HepG2 (cell line): Measurements from ENCODE around the gene MPPE1. TPM values are rescaled to one million over a fixed set of nuclear protein-coding genes. Genes with fewer than 3 reads are reported as not detected.

Experiments used
- ATAC-seq: fragments of 200-7000 bp; cut with Tn5 transposase; 3 replicates; pipeline ENCODE4 v1.9.1; 2020; ENCODE audit warnings: mild to moderate bottlenecking, moderate library complexity
- BruUV-seq: library from RNA; stranded (reverse); fragments of 400-500 nt; replicated peaks from 2 replicates; lab custom pipeline; 2021; lab: Mats Ljungman, UMichigan
- CTCF ChIA-PET: fragments of 300-600 bp; formaldehyde crosslinking; extraction: SDS; loops from one replicate; lab custom pipeline; 2021; ENCODE audit warnings: low total read pairs, inconsistent platforms, low intra/inter-chr PET ratio; lab: Yijun Ruan, JAX
- POLR2A ChIA-PET: fragments of 350-600 bp; sonication (Branson Sonifier 250); formaldehyde crosslinking; loops from one replicate; lab custom pipeline; 2020; ENCODE audit warnings: antibody characterized with exemption, inconsistent platforms; lab: Yijun Ruan, JAX
- DNase-seq: peaks from one replicate; pipeline ENCODE4 v3.0.0-alpha.2; 2015; ENCODE audit warnings: low spot score
- FAIRE-seq: peaks from 3 replicates; lab custom pipeline; 2011; peaks lifted over from hg19 to GRCh38; lab: Jason Lieb, UNC
- H2AFZ ChIP-seq: one replicate; pipeline ENCODE4 v1.6.1; 2011; ENCODE audit warnings: low read length, inconsistent platforms
- H3K27ac ChIP-seq: fragments of 300-600 bp; 3 replicates; pipeline ENCODE4 v1.8.0; 2011; ENCODE audit warnings: mixed run types, mild to moderate bottlenecking, mixed read lengths, low read length, inconsistent platforms; ENCODE audit not compliant: insufficient read depth; ENCODE audit errors: extremely low read length
- H3K27me3 ChIP-seq, 2 experiments: fragments of 200-600 bp in 1 of 2; 2 replicates in 1 of 2; 3 replicates in 1 of 2; pipeline versions ENCODE4 v1.6.0 to v1.8.0; 2011; ENCODE audit warnings: low read length in 2 of 2, mild to moderate bottlenecking in 2 of 2, moderate library complexity in 2 of 2, inconsistent platforms in 1 of 2; ENCODE audit not compliant: insufficient read depth in 2 of 2, control insufficient read depth in 1 of 2
- H3K36me3 ChIP-seq, 2 experiments: fragments of 200-600 bp in 1 of 2; replicated peaks in 1 of 2; 2 replicates in 1 of 2; 3 replicates in 1 of 2; pipeline versions ENCODE4 v1.5.1 to v1.8.0; 2011; ENCODE audit warnings: low read length in 2 of 2, inconsistent platforms in 1 of 2; ENCODE audit not compliant: insufficient read depth in 2 of 2, control insufficient read depth in 1 of 2
- H3K4me1 ChIP-seq: 2 replicates; pipeline ENCODE4 v1.5.1; 2012; ENCODE audit warnings: low read length, inconsistent platforms; ENCODE audit not compliant: insufficient read depth
- H3K4me2 ChIP-seq: 2 replicates; pipeline ENCODE4 v1.6.0; 2011; ENCODE audit warnings: low read depth, low read length, inconsistent platforms
- H3K4me3 ChIP-seq, 3 experiments: fragments of 200-600 bp in 1 of 3; sonication (generic), shearing (Covaris generic) in 1 of 3; replicated peaks in 1 of 3; 2 replicates each; pipeline ENCODE4 v1.5.1; 2011 to 2016; ENCODE audit warnings: low read length in 3 of 3, inconsistent platforms in 2 of 3, low read depth in 2 of 3, mild to moderate bottlenecking in 2 of 3, control low read depth in 1 of 3, mixed read lengths in 1 of 3; ENCODE audit not compliant: insufficient read depth in 1 of 3
- H3K79me2 ChIP-seq: one replicate; pipeline ENCODE4 v1.6.1; 2011; ENCODE audit warnings: low read length, inconsistent platforms; ENCODE audit not compliant: insufficient read depth
- H3K9ac ChIP-seq: 2 replicates; pipeline ENCODE4 v1.6.0; 2011; ENCODE audit warnings: mild to moderate bottlenecking, low read depth, low read length, inconsistent platforms; ENCODE audit not compliant: insufficient read depth
- H3K9me3 ChIP-seq: 2 replicates; pipeline ENCODE4 v1.5.1; 2012; ENCODE audit warnings: mild to moderate bottlenecking, low read length
- H4K20me1 ChIP-seq: 2 replicates; pipeline ENCODE4 v1.6.0; 2011; ENCODE audit warnings: inconsistent platforms, mild to moderate bottlenecking, low read length, moderate library complexity; ENCODE audit not compliant: insufficient read depth
- HIC2 ChIP-seq: sonication (generic); formaldehyde crosslinking; IDR thresholded peaks from 2 replicates; pipeline ENCODE4 v1.9.0; 2022; ENCODE audit warnings: low read depth, missing genetic modification reagents
- TFDP1 ChIP-seq: IDR thresholded peaks from 2 replicates; pipeline ENCODE4 v1.6.1; 2016; ENCODE audit warnings: missing compliant biosample characterization, missing genetic modification reagents, borderline replicate concordance
- TFE3 ChIP-seq: IDR thresholded peaks from 2 replicates; pipeline ENCODE4 v1.6.1; 2016
- ZBTB10 ChIP-seq: sonication (generic); formaldehyde crosslinking; IDR thresholded peaks from 2 replicates; pipeline ENCODE4 v1.4.0; 2020; ENCODE audit warnings: missing genetic modification reagents, borderline replicate concordance
- ZNF124 ChIP-seq: sonication (generic); formaldehyde crosslinking; IDR thresholded peaks from 2 replicates; pipeline ENCODE4 v1.4.0; 2020; ENCODE audit warnings: missing genetic modification reagents
- ZNF264 ChIP-seq: sonication (generic); formaldehyde crosslinking; IDR thresholded peaks from 2 replicates; pipeline ENCODE4 v1.4.0; 2020; ENCODE audit warnings: missing genetic modification reagents
- ZNF562 ChIP-seq: sonication (generic); formaldehyde crosslinking; IDR thresholded peaks from 2 replicates; pipeline ENCODE4 v1.8.0; 2022; ENCODE audit warnings: missing genetic modification reagents, borderline replicate concordance
- ZNF576 ChIP-seq: sonication (generic); formaldehyde crosslinking; IDR thresholded peaks from 2 replicates; pipeline ENCODE4 v1.4.0; 2020; ENCODE audit warnings: mild to moderate bottlenecking, missing genetic modification reagents
- ZNF615 ChIP-seq: sonication (generic); formaldehyde crosslinking; IDR thresholded peaks from 2 replicates; pipeline ENCODE4 v1.5.0; 2020; ENCODE audit warnings: mild to moderate bottlenecking, missing genetic modification reagents, borderline replicate concordance
- ZNF740 ChIP-seq: sonication (generic); formaldehyde crosslinking; IDR thresholded peaks from 2 replicates; pipeline ENCODE4 v1.4.0; 2020; ENCODE audit warnings: missing genetic modification reagents
- WGBS: methylation state at CpG from one replicate; pipeline ENCODE4 v1.1.6; 2017; ENCODE audit warnings: low lambda C conversion rate; 5-methylcytosine and 5-hydroxymethylcytosine counted together
- in situ Hi-C: cut with HindIII; loops from 2 replicates; pipeline ENCODE4 v1.10.0; 2017; ENCODE audit warnings: low pct_unique_long_range_greater_than_20kb; ENCODE audit not compliant: extremely low pct_ligation_motif_present
- intact Hi-C: fragments of 100-400 bp; cut with micrococcal nuclease; formaldehyde crosslinking; loops from one replicate; pipeline ENCODE4 v1.10.0; 2022; ENCODE audit not compliant: unreplicated experiment
- polyA plus RNA-seq, 8 experiments: library from polyadenylated mRNA; depleted of rRNA in 3 of 8; stranded (reverse) in 7 of 8; unstranded in 1 of 8; fragments of >200 nt; fragmentation: Illumina TruSeq in 4 of 8; extraction: Trizol in 4 of 8; gene quantifications; 2 replicates each; pipeline versions ENCODE4 v1.2.1 to v1.2.3, GENCODE V29; 2011 to 2016; ENCODE audit warnings: low read depth in 4 of 8, missing spikeins in 1 of 8, mixed read lengths in 1 of 8; ENCODE audit not compliant: insufficient read depth in 1 of 8
- total RNA-seq, 5 experiments: library from RNA; depleted of rRNA; stranded (reverse); fragments of >200 nt; fragmentation: Illumina TruSeq; extraction: Trizol; gene quantifications; 2 replicates each; pipeline ENCODE4 v1.2.3, GENCODE V29; 2016; ENCODE audit warnings: low read depth in 1 of 5

Gene MPPE1
- total and polyA plus RNA-seq, 2 of the 13 experiments (the other 11 are each of a cell fraction or from before 2014, with no cell fraction given): 9.6 to 11.9 TPM

- TF ChIP-seq TFE3 (peak; percentile 78; the same call in 1 of the 2 replicates), ZNF562 (CRISPR knock-in tag) (peak; percentile 68; the same call in 1 of the 2 replicates), TFDP1 (peak; percentile 33; the same call in 1 of the 2 replicates)
Measured at GRCh38 chr18:11956371-11957308, 48.5 kb upstream of the MPPE1 start (continued).

DNA sequence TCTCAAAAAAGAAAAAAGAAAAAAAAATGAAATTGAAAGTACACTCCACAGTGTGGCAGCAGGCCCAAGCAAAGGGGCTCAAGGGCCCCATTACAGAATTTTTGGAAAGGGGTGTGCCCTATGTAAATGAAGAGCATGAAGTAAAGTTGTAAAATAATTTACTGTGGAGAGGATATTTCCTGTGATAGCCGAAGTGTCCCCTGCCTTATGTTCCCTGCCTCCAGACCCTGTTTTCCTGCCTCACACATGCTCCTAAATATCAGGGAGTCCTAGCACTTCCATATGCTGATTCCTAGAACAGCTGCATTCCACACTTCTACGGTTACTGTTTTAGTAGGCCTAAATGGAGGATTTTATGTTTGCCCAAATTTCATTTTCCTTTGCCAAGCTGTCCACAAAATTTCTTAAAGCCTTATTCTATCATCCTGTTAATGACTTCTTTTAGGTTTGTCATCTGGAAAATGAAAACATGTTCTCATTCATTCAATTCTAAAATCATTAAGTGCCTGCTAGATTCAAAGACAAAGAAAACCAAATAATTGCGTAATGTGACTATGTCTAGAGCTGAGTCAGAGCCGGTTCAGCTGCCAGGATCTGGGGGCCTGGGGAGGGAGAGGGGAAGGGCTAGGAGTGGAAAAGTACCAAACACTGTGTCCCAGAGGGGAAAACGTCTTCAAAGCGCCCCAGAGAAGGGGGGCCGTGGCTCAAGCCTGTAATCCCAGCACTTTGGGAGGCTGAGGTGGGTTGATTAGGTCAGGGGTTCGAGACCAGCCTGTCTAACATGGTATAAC lies 47.3 kb upstream of the MPPE1 start:
- Histone ChIP-seq H3K36me3 (no peaks in the 10 kb centered on the region), H4K20me1 (no peaks in the 10 kb centered on the region), H3K4me3 (peak overlapping the region in 1 of 3 experiments; percentile 5; a peak in 1 of 6 replicates), H3K9ac (no peak overlapping the region), H3K4me1 (peaks cover 51% of the 10 kb centered on the region), H3K9me3 (no peaks in the 10 kb centered on the region), H2AFZ (no peak overlapping the region), H3K4me2 (peak overlapping the region; percentile 20; the same call in 1 of the 2 replicates), H3K79me2 (no peaks in the 10 kb centered on the region), H3K27ac (peak overlapping the region; percentile 72), H3K27me3 (no peaks in the 10 kb centered on the region)
- DNase-seq: peak; percentile 76
- 19% methylated on average over 8 of the region's 8 CpGs for WGBS
- POLR2A ChIA-PET: interaction anchor here (1.3 to 4.6 kb wide), 3 partner anchors 9 to 39 kb away, joined by 6 to 35 read pairs (median 23); partner anchors contain the start of gene IMPA2
- ATAC-seq: peak; percentile 43
- no TSS peak for BruUV-seq
- CTCF ChIA-PET: no interaction called here
- intact Hi-C loops: loop anchor here (1.0 to 2.0 kb wide), 2 partner anchors 8 to 25 kb away; partner anchors contain the start of gene IMPA2
- in situ Hi-C loops: no loop called here
- FAIRE-seq: peak; percentile 87
- TF ChIP-seq ZNF740 (CRISPR knock-in tag) (no peak), HIC2 (CRISPR knock-in tag) (no peak), ZNF124 (CRISPR knock-in tag) (peak; percentile 54; the same call in 1 of the 2 replicates), ZNF264 (CRISPR knock-in tag) (no peak), ZBTB10 (CRISPR knock-in tag) (no peak), ZNF615 (CRISPR knock-in tag) (no peak), ZNF576 (CRISPR knock-in tag) (no peak)
